HG03432 (cell line): Measurements from ENCODE around the gene DNAH17.

Experiments
- ATAC-seq: cut with Tn5 transposase; IDR thresholded peaks from one replicate; pipeline ENCODE4 v1.9.1; 2021; ENCODE audit warnings: mild to moderate bottlenecking, moderate library complexity; ENCODE audit not compliant: unreplicated experiment

DNAH17 gene

DNA sequence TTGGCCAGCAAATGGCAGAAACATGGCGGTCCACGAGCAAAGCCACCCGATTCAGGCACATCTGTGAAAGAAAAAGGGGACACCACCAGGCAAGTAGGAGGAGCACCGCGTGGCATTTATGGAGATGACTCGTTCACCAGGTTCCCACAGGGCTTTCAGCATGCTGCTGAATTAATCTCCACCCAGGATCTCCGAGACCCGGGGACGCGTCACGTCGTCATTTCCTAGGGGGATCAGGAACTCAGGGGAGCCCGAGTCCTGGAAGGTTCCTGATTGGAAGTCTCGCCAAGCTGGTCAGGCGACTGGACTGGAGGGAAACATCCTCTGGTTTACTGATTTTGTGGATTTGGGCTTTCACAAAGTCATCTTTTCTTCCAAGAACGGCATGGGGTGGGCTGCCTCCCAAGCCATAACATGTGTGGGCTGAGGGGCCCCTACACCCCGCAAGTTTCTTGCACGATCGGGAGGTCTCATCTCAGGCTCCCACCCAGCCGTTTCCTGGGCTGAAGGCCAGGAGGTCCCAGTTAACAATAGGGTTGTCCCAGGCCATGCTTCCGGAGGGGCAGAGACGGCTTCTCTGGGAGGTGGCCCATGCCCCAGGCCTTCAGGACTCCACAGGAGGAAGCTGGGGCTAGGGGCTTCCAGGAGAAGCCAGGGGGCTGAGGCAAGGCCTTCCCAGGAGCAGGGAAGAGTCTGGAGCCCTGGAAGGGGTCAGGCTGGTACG lies 645 bp downstream of the DNAH17 start:
- ATAC-seq, result no peak

DNA sequence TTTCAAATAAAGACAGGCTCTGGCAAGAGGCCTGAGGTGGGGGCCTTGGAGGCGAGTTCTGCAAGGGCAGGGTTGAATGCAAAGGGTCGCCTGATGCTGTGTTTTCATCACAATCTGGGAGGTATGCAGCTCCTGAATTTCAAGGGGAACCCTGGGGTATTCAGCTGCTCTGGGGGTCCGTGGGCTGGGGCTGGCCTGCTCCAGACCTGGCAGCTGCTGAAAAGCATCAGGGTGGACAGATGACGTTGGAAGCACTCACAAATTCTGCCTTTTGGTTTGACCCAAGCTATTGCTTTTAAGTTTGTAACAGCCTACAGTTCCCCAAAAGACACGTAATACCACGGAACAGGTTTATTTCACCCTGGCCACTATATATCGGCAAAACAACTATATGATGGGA lies 1.3 kb downstream of the DNAH17 start:
- ATAC-seq, result no peak

GRCh38 chr17:78575340-78575739 lies 1.9 kb downstream of the DNAH17 start:
- no peak for ATAC-seq

DNA sequence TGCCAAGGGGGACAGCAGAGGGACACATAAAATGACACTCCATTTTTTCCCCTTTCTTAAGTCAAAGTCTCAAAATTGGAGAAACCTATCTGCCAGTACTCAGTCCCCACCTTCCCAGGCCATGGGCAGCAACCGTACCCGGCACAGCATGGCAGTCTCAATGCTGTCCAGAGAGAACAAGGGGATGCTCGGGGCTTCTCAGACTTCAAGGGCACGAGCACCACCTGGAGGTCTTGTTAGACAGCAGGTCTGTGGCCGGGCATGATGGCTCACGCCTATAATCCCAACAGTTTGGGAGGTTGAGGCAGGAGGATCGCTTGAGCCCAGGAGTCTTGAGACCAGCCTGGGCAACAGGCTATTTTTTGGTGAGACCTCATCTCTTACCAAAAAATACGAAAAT lies 3.2 kb downstream of the DNAH17 start:
- no peak for ATAC-seq

GRCh38 chr17:78572239-78573205 lies 4.7 kb downstream of the DNAH17 start:
- ATAC-seq, result no peak

GRCh38 chr17:78571329-78571728 lies 5.9 kb downstream of the DNAH17 start:
- ATAC-seq, result no peak

GRCh38 chr17:78568494-78569115 lies 8.6 kb downstream of the DNAH17 start:
- no peak for ATAC-seq

GRCh38 chr17:78567991-78568390 lies 9.2 kb downstream of the DNAH17 start:
- no peak for ATAC-seq

DNA sequence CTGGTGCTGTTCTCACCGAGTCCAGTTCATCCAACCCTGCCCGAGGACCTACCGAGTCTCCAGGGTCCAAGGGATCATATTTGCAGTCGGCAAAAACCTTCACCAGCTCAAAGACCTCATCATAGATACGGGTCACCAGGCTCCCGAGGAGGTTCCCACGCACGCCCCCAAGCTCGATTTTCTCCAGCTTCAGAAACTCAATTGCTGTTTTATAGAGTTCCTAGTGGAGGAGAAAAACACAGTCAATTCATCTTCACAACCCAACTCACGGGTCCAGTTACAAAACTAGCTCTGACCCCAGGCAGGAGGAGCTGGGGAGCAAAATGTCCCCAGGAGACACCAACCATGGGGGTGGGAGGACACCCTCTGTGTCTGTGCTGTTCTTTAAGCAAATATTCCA lies 10.2 kb downstream of the DNAH17 start:
- no peak for ATAC-seq

GRCh38 chr17:78563189-78564145 lies 13.7 kb downstream of the DNAH17 start:
- no peak for ATAC-seq

GRCh38 chr17:78562734-78563133 lies 14.5 kb downstream of the DNAH17 start:
- no peak for ATAC-seq

DNA sequence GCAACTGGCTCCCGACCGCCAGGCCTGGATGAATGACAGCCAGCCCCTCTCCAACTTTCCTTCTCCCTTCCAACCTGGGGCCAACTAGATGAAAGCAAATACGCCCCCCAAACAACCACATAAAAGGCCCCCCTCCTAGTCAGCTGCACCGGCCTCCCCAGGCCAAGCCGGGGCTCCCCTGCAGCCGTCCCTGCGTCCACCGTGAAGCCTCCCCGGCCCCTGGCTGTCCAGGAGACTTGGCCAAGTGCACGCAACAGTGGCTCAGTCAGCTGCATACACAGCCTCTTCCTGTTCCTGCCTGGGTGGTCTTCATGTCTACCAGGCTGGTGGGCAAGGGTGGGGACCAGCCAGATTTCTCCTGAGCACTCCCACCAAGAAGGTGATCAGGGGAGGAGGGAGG lies 16.0 kb downstream of the DNAH17 start:
- no peak for ATAC-seq

DNA sequence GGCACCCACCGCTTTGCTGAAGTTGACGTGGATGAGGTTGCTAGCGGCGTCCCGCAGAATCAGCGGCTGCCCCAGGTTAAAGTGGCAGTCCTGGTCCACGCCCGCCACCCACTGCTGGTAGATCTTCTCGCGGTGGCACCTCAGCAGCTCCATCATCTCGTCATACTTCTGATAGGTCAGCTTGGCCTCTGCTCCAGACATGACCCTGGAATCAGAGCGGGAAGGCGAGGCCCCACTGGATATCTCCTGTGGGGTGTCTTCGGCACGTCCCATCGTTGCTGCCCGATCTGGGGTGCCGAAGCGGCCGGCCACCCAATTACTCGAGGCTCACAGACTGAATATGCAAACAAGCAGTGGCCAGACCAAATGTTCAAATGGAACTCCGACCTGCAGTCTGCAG lies 16.5 kb downstream of the DNAH17 start:
- ATAC-seq, result no peak

DNA sequence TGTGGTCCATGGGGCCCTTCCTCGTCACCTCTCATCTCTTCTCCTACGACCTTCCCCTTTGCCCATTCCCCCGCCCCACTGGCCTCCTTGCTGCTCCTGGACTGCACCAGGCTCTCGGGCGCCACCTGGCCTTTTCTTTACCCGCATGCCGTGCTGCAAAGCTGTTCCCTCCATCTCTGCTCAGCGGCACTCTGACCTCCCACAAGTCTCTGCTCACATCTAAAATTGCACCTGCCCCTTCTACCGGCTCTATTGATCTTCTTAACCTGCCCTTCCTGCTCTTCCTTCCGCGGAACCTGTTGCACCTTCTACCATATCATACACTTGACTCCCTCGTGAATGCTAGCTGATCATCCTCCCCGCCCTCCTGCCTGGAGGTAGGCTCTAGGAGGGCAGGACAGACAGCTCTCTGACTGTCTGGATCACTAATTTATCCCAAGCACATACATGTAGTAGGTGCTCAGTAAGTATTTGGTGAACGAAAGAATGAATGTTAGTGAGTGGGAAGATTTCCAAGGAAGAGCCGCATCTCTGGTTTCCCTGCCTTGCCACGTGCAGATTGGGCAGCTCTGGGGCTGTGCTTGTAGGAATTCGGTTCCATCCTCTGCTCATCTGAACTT lies 17.3 kb downstream of the DNAH17 start:
- ATAC-seq, result no peak

DNA sequence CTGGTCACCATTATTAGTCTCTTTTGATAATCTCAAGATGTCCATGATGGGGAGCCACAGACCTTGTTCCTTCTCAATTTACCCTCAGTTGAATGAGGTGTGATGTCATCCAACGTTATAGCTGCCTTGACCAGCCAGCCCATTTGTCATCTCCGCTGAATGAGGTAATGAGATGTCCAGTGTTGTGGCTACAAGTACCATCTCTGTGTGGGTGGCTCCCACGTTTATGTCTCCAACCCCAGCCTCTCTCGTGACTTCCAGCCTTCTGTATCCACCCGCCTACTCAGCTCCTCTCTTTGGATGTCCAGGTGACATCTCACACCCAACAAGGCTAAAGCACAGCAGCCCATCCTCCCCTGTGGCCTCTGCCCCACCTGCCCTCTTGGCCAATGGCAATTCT lies 18.2 kb downstream of the DNAH17 start:
- no peak for ATAC-seq

GRCh38 chr17:78558181-78558850 lies 18.9 kb downstream of the DNAH17 start:
- ATAC-seq, result no peak

- no peak for ATAC-seq
These were observed 19.6 kb downstream of the DNAH17 start for GRCh38 chr17:78557598-78558039.

DNA sequence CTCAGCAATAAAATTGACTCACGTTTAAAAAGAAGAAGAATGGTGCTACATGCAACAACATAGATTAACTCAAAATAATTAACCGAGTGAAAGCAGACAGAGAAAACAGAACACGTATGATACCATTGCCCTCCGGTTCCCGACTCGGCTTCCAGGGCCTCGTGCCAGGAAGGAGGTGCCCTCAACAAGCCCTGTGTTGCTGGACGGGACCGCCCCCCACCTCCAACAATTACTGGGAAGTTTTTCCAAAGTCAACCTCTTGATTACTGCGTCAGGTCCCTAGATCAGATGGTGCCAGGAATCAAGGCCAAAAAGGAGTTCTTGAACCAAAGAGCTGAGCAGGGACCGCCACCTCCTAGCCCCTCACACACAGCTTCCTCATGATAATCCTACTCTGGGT lies 20.4 kb downstream of the DNAH17 start:
- no peak for ATAC-seq

DNA sequence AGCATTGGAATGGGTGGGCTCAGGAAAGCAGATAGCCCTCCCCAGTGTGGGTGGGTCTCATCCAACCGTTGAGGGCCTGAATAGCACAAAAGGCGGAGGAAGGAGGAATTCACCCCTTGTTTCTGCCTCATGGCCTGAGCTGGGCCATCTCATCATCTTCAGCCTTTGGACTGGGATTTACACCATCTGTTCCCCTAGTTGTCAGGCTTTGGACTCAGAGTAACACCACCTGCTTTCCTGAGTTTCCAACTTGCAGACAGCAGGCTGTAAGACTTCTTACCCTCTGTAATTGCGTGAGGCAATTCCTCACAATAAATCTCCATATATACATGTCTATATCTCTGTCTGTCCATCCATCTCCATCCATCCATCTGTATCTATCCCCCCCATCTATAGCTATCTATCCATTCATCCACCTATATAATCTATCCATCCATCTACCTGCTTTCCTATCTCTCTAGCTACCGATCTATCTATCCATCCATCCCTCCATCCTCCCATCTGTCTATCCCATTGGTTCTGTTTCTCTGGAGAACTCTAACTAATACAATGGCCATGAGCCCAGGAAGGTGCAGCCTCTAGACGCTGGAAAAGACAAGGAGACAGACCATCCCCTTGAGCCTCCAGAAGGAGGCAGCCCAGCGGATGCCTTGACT lies 21.3 kb downstream of the DNAH17 start:
- no peak for ATAC-seq
